Coronary artery (tissue), 2 donors: ENCODE measurements around the gene KLHL2.
"Not testable (repeated sequence)": the region's sequence is repeated elsewhere in the genome, so short reads cannot be mapped to it uniquely, and the experiment has no call there.

ENCODE experiments used
- DNase-seq: peaks from one replicate; pipeline ENCODE4 v3.0.0-alpha.2; 2017; ENCODE audit warnings: low spot score
- H3K27ac ChIP-seq, 2 donors: fragments of 200-600 bp; sonication (generic); one replicate each; pipeline ENCODE4 v1.5.1; 2016 to 2019
- H3K4me3 ChIP-seq: fragments of 200-600 bp; sonication (generic); 2 replicates; pipeline ENCODE4 v1.5.1; 2016; ENCODE audit warnings: mild to moderate bottlenecking, moderate library complexity
- CTCF ChIP-seq: fragments of 200-600 bp; sonication (generic); IDR thresholded peaks from one replicate; pipeline ENCODE4 v1.5.1; 2019; ENCODE audit warnings: antibody characterized with exemption

Gene KLHL2

GRCh38 chr4:165207431-165208220, at the start of gene KLHL2:
Gene KLHL2 (plus strand): TSS chr4:165207561. CDS start chr4:165207877, 316 bp downstream.
- Histone ChIP-seq H3K4me3 (peak within 1 kb of the TSS; percentile 98), H3K27ac (peak within 1 kb of the TSS; percentile 78 to 96)
- TF ChIP-seq CTCF: no peak
- DNase-seq: peak; percentile 79

- TF ChIP-seq CTCF: no peak
- Histone ChIP-seq H3K27ac (no peak overlapping the region), H3K4me3 (no peak overlapping the region)
- DNase-seq: no peak
Measured at GRCh38 chr4:165158762-165159161, 48.6 kb upstream of the KLHL2 start.

- Histone ChIP-seq H3K4me3 (no peak overlapping the region), H3K27ac (no peak overlapping the region)
- no peak for DNase-seq
- no peak for TF ChIP-seq CTCF
Measured at GRCh38 chr4:165164257-165164656, 43.1 kb upstream of the KLHL2 start.

- H3K27ac ChIP-seq, H3K4me3 ChIP-seq, DNase-seq: not testable (repeated sequence)
Measured at GRCh38 chr4:165166872-165167271, 40.5 kb upstream of the KLHL2 start.

- no peak for TF ChIP-seq CTCF
- no peak for DNase-seq
- Histone ChIP-seq H3K4me3 (no peak overlapping the region), H3K27ac (no peak overlapping the region)
Measured at GRCh38 chr4:165167650-165168049, 39.7 kb upstream of the KLHL2 start.

GRCh38 chr4:165170819-165171218, 36.5 kb upstream of the KLHL2 start:
- TF ChIP-seq CTCF: no peak
- DNase-seq: no peak
- Histone ChIP-seq H3K4me3 (no peak overlapping the region), H3K27ac (no peak overlapping the region)

- not testable (repeated sequence) for H3K4me3 ChIP-seq, H3K27ac ChIP-seq, DNase-seq
Measured at GRCh38 chr4:165175470-165175869, 31.9 kb upstream of the KLHL2 start.

GRCh38 chr4:165175879-165176278, 31.5 kb upstream of the KLHL2 start:
- DNase-seq: no peak
- TF ChIP-seq CTCF: no peak
- no peak overlapping the region for H3K4me3 ChIP-seq
- no peak overlapping the region for H3K27ac ChIP-seq
